GM19452 (cell line): ENCODE measurements around the gene IL12B.
"Not testable (repeated sequence)": the region's sequence is repeated elsewhere in the genome, so short reads cannot be mapped to it uniquely, and the experiment has no call there.

Experiments used
- ATAC-seq: cut with Tn5 transposase; IDR thresholded peaks from one replicate; pipeline ENCODE4 v1.9.1; 2021; ENCODE audit not compliant: unreplicated experiment

IL12B gene

DNA sequence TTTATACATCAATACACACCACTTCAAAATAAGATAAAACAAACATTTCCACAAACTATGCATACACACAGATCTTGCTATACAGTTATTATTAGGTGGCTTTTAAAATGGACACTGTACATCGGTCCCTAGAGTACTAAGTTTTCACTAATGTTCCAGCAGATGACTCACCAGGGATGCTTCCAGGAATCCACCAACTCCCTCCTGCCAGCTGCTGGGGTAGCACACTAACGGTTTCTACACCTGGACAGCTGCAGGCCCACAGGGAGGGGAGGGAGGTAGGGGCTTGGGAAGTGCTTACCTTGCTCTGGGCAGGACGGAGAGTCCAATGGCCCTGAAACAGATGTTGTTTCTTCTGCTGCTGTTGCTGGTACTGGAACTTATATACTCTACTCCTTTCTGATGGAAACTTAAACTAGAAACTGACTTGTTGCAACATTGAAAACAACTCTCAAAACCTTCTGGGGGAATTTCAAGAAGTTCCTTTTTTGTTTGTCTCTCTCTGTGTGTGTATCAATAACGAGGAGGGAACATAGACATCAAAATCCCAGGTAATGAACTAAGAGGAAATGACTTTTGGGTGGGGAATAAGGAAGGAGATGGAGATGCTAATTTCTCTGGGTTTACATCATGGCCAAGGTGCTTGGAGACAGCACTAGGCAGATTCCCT, at the start of gene IL12B:
Gene IL12B (minus strand): TSS at position 357 of the 670 bp plus-strand sequence. CDS start 3,705 bp downstream, outside the sequence.
- ATAC-seq = no peak

DNA sequence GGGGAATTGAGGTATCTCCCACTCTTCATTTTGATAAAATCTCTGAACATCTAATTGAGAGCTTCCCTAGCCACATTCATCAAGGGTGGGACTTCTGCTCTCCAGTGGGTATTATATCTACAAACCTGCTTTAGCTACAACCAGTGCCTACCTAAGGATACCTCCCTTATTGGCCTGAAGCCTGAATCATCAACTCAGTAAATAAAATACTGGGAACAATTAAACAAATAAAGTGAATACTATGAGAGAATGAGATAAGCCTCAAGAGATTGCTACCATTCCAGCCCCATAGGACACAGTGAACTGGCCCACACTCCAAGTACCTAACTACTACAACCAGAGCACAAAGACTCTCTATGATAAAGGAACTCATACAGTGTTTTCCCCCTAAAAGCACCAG, 47.4 kb upstream of the IL12B start:
- no peak for ATAC-seq

DNA sequence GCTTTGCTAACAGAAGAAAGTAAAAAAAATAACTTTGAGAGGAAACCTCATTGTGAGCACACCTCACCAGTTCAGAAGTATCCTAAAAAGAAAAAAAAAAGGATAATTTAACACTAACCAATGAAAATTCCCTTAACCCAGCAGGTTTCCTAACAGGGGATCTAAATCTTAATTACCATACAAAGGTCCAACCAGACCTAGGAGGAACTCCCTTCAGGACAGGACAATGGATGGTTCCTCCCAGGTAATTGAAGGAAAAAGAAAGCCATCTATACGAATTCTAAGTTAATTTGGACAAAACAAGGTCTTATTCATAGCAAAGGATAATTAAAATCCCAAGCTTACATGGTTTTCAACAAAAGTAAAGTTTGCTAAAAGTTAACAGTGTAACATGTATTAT, 37.6 kb upstream of the IL12B start:
- not testable (repeated sequence) for ATAC-seq

DNA sequence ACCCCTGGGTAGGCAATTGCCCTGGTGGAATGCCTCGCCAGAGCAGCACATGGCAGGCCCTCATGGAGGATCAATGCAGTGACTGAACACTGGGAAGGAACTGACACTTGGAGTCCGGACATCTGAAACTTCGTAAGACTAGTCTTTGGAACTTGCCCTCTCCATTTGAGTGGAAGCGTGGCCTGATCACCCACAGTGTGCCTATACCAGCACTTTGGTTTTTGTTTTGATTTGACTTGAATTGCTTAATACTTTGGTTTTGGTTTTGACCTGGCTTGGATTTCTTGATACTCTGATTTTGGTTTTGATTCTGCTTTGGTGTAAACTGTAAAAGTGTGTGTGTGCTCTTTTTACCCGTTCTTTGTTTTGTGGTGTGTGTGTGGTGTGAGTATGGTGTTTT, 36.5 kb upstream of the IL12B start:
- not testable (repeated sequence) for ATAC-seq

DNA sequence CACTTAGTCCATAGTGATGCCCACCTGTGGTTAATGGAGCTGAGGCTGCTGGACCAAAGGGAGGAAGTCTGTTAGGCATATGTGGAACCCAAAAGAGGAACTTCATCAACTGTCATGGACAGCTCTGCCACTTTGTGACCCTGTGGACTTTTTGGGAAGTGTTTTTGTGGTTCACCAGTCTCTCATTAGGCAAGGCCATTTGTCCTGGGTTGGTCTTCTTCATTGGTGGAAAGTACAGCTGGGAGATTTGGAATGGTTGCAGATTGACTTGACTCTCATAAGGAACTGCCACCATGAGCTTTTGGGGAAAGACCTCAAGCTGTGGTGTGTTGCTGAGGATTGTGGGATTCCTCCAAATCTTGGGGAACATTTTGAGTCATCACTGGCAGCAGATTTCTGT, 31.9 kb upstream of the IL12B start:
- no peak for ATAC-seq

DNA sequence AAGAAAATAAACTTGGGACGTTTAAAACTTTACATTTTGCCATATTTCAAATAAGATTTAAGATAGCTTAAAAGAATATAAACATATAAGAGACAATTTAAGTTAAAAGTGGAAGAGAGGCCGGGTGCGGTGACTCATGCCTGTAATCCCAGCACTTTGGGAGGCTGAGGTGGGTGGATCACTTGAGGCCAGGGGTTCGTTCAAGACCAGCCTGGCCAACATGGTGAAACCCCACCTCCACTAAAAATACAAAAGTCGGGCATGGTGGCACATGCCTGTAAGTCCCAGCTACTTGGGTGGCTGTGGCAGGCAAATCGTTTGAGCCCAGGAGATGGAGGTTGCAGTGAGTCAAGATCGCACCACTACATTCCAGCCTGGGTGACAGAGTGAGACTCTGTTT, 29.6 kb upstream of the IL12B start:
- not testable (repeated sequence) for ATAC-seq

DNA sequence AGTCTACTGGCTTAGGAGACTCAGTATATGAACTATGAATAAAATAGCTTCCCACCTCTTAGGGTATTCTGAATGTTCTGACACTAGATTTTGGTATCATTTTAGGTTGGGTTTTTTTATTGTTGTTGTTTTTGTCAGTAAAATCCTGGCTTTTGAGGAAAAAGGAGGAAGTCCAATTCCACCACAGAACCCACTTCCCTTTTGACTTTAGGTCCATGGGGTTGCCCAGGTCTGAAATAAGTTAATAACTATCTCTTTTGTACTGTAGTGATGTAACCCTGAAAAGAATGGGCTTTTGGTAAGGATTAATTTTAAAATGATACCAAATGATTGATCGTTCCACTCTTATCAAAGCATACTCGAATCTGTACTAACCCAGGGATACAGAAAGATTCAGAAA, 29.1 kb upstream of the IL12B start:
- no peak for ATAC-seq

DNA sequence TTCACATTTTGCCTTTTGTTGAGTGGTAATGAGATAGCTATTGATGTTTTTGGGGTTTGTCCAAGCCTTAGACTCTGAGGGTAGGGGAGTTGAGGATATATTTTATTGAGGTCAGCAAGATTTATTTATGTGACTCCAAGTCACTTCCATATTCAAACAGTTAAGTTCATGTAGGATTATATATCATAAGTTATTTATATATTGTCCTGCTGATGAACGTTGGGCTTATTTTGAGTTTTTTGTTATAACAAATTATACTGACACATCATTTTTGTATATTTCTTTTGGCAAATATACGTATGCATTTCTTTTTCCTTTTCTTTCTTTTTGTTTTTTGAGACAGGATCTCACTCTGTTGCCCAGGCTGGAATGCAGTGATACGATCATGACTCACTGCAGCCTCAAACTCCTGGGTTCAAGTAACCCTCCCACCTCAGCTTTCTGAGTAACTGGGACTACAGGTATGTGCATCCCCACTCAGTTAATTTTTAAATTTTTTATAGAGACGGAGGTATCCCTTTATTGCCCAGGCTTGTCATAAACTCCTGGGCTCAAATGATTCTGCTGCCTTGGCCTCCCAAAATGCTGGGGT, 23.5 kb upstream of the IL12B start:
- ATAC-seq = no peak

DNA sequence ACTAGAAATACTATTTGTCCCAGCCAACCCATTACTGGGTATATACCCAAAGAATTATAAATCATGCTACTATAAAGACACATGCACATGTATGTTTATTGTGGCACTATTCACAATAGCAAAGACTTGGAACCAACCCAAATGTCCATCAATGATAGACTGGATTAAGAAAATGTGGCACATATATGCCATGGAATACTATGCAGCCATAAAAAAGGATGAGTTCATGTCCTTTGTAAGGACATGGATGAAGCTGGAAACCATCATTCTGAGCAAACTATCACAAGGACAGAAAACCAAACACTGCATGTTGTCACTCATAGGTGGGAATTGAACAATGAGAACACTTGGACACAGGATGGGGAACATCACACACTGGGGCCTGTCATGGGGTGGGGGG, 20.4 kb upstream of the IL12B start:
- ATAC-seq = not testable (repeated sequence)

DNA sequence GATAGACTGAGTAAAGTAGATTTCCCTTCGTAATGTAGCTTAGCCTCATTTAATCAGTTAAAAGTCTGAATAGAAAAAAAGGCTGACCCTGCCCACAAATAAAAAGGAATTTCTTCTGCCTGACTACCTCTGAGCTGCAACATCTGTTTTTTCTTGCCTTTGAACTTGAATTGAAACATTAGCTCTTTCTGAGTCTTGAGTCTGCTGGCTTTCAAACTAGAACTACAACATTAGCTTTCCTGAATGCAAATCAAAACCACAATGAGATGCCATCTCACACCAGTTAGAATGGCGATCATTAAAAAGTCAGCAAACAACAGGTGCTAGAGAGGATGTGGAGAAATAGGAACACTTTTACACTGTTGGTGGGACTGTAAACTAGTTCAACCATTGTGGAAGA, 19.9 kb upstream of the IL12B start:
- not testable (repeated sequence) for ATAC-seq

DNA sequence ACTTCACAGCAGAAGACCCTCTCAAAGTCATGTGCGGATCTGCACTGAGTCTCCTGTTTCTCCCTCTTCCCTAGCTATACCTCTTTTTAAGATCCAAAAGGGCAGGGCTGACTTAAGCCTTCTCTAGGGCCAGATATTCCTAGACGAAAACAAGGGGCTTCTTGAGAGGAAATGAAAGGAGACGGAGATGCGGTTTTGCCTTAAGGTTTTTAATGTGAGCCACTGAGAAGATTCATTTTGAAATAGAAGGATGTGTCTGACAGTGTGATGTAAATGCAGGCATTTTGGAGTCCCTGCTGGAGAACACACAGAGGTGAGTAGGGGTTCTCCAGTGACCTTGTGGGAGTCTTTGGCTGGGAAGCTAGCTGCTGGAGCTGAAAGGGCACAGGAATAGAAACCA, 15.6 kb upstream of the IL12B start:
- no peak for ATAC-seq

DNA sequence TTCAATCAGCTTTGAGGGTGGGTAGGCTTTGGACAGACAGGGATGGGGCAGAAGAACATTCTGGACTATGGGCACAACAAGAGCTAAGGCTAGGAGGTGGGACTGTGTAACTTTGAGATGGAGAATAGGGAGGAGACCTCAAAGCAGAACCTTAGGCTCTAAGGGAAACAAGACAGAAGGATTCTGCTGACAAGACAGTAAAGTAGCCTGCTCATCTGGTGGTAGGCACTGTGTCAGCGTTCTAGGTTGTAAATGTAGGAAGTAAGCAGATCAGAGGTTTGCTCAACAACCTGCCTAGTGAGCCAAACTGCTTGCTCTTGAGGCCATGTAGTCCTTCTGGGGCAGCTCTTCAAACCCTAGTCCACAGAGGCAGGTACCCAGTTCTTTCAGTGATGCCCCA, 15.0 kb upstream of the IL12B start:
- ATAC-seq = no peak

DNA sequence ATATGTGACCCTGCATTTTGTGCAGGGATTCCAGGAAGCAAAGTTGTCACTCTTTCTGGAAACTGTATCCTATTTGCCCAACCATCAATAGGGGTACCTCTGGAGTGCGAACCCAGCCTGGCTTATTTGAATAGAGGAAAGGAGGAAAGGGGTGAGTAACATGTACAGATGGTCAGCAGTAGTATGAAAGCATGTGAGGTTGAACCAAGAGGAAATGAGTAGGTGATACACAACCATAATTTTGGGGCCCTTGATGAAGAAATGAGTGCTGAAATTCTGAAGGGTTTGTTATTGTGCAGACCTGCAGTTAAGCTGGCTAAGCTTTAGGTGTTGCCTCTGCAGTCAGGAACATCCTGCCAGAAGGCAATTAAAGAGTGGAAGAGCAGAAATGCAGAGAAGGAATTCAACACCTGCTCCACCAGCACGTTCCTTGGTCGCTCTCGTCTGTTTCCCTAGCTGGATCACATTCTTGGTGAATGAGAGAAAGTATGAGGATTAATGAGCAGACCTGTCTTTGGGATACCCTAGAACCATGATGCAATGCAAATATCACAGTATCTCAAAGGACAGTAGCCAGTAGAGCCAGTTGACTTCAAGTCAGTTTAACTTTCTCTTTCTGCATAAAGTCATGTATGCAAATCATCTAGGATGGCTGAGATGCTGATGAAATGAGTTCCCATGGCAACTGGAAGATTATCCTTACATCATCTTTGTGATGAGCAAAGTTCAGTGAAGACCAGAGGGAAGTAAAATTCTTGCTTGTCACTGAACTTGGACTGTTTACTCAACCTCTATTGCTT, 13.2 kb upstream of the IL12B start:
- no peak for ATAC-seq

DNA sequence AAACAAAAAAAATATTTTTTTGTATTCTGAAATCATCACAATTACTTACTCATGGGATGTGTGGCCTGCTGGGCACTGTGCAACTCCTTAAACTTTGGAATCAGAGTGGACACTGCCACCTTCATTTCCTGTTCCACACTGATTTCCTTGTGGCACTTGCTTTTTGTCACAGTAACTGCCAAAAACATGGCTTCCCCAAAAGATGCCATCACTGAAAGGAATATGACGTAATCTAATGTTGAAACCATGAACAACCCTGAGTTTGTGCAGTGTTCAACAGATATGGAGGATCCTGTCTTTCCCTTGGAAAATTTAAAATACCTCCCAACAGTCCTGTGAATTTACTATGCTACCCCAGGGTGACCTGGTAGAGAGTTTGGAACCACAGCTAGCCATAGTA, 12.6 kb upstream of the IL12B start:
- ATAC-seq = no peak

DNA sequence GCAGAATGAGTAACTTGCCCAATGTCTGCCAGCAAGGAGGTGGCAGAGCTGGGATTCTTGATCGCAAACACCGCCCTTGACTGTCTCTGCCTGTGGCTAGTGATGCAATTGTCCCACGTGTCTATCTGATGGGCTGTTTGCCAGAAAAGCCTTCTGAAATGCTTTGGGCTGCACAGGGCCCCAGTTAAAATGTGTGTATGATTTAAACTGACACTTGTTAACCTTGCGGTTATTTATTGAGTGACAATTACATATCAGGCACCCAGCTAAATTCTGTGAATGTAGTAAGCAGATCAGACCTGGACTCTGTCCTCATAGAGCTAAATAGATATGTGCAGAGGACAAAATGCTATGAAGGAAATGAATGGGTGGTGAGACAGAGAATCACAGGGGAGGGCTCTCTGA, 11.6 kb upstream of the IL12B start:
- no peak for ATAC-seq

DNA sequence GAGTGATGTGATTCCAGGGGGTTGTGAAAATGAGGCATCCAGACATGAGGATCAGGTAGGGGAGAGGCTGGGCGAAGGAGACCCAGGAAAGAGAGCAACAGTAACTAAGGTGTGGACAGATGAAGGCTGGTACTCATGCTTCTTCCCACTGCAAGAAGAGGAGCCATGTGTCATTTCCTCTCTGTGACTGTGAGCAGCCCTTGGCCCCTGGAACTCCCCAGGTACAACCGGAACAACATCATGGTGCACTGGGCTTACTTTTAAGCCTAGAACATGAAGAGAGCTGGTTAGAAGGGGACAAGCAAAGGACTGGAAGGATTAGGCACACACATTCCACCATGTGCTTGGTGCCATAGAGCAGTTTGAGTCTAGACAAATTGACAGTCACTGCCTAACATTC, 10.9 kb upstream of the IL12B start:
- no peak for ATAC-seq

DNA sequence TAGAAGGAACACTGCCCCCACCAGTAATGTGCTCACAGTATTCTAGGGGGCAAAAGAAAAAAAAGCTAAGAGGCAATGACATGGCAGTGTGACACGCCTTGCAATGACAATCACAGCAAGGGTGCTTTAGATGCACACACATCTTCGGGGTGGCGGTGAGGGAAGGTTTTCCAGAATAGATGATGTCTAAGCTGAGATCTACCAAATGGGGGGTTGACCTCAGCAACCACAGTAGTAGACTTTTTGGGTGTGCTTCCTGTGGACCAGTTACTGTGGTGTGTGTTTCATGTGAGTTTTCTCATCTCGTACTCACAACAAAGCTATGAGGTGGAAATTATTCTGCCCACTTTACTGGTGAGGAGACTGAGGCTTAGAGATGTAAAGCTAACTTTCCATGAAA, 10.2 kb upstream of the IL12B start:
- no peak for ATAC-seq

DNA sequence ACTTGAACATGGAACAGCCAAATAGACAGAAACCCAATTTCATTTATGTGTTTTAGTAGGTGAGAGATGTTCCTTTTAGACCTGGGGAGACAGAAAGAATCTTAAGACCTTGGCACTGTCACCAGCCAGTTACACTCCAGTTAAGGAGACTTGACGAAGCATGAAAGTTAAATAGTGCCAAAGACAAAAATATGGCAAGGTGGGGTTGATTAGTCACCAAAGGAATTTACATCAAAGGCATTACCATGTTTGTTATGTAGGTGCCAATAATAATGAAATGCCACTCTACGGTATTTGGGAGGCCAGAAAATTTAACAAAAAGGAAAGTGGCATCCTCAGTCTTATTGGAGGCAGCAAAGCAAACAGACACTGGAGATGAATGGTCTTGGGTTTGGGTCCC, 9.2 kb upstream of the IL12B start:
- no peak for ATAC-seq

DNA sequence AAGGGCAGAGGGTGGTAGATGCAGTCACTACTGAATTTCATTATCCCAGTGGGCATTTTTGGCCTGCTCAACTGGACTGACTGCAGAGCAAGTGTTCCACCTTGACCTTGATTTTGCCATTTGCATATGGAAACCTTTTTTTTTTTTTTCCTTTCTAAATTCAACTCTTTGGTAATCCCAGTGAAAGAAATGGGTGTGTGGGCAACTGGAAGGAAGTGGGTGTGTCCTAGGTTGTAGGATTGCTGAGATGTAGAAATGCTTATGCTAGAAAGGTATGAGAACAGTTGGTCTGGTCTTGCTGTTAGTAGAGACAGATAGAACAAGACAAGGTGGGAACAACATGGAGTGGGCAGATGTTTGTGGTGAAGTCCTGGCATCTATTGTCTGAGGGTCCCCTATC, 7.8 kb upstream of the IL12B start:
- no peak for ATAC-seq

DNA sequence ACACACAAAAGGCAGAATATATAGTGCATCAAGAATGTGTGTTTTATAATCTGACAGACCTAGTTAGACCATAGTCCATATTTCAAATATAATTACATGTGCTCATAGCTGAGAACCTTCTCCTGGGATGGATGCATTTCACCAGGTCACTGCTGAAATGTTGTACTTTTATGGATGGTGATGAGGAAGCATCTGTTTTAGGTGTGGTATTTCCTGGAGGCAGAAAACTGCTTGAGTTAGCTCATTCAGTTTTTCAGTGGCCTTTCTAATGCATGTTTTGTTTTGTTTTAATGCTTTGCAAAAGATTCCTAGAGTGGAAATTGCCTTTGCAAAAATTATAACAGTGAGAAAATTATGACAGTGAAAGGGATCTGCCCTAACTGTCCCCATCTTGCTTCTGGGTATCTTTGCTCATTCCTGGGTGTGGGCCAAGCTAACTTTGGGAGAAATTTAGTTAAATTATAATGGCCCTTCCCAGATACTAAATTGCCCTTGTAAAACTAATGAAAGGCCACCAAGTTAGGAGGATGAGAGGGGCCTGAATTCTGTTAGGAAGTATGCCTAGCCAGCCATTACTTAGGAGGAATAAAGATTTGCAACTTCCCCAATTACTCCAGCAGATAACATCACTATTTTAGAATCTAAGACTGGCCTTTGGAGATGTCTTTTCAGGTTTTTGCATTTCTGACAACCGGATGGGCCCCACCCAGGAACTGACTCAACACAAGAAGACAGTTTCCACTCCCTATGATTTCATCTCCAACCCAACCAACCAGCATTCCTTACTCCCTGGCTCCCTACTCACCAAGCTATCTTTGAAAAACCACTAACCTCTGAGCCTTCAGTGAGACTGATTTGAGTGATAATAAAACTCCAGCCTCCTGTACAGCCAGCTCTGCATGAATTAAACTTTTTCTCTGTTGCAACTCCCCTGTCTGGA, 7.0 kb upstream of the IL12B start:
- no peak for ATAC-seq

DNA sequence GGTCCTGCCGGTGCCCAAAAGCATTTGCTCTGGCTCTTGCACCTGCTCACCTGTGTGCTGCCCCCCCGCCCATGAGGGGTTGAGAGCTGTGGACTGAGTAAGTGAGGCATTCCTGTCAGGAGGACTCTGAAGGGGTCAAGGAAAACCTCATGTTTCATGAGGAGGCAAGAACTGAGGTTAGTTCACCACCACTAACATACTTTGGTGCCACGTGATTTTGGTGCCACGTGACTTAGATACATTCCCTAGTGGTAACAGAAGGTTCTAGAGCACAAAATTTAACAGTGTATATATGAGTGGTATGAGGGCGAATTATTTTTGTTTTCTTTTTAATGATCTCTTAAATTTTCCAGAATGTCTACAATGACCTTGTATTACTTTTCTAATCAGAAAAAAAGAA, 6.3 kb upstream of the IL12B start:
- ATAC-seq = no peak
